PC-9 (cell line): ENCODE measurements around the gene FCER2. TPM values are rescaled to one million over a fixed set of nuclear protein-coding genes. Genes with fewer than 3 reads are reported as not detected.
A peak's percentile ranks its signal among the peaks of the same experiment; 100 is the strongest.

Source experiments
- BruUV-seq: library from RNA; stranded (reverse); fragments of 400-500 nt; replicated peaks from 2 replicates; lab custom pipeline; 2021; lab: Mats Ljungman, UMichigan
- CTCF ChIA-PET: fragments of 300-600 bp; sonication (Branson Sonifier 250); formaldehyde crosslinking; loops from one replicate; lab custom pipeline; 2022; ENCODE audit warnings: antibody characterized with exemption; lab: Charles Lee
- POLR2A ChIA-PET: fragments of 300-600 bp; sonication (Branson Sonifier 250); formaldehyde crosslinking; loops from one replicate; lab custom pipeline; 2022; ENCODE audit warnings: antibody characterized with exemption; ENCODE audit not compliant: unreplicated experiment; lab: Charles Lee
- DNase-seq, 2 experiments: peaks; one replicate each; pipeline versions ENCODE4 v3.0.0 to v3.0.0-alpha.2; 2015 to 2022; ENCODE audit warnings: mixed read lengths in 1 of 2
- H2AFZ ChIP-seq: fragments of 200-600 bp; sonication (generic); 2 replicates; pipeline ENCODE4 v1.8.1; 2017; ENCODE audit warnings: antibody characterized with exemption
- H3F3A ChIP-seq: fragments of 200-600 bp; sonication (generic); 2 replicates; pipeline ENCODE4 v1.8.1; 2017; ENCODE audit warnings: antibody characterized with exemption, mild to moderate bottlenecking, low read depth; ENCODE audit not compliant: insufficient read depth
- H3K27ac ChIP-seq: fragments of 200-600 bp; sonication (generic); 2 replicates; pipeline ENCODE4 v1.6.1; 2016; ENCODE audit warnings: mixed run types
- H3K27me3 ChIP-seq: fragments of 200-600 bp; sonication (generic); 2 replicates; pipeline ENCODE4 v1.6.1; 2016; ENCODE audit warnings: low read depth, mixed run types; ENCODE audit not compliant: insufficient read depth
- H3K36me3 ChIP-seq: fragments of 200-600 bp; sonication (generic); 2 replicates; pipeline ENCODE4 v1.6.1; 2016; ENCODE audit warnings: low read depth, mixed run types
- H3K4me1 ChIP-seq: fragments of 200-600 bp; sonication (generic); replicated peaks from 2 replicates; pipeline ENCODE4 v1.6.1; 2016; ENCODE audit warnings: mixed run types; ENCODE audit not compliant: insufficient read depth
- H3K4me2 ChIP-seq: fragments of 200-600 bp; sonication (generic); 2 replicates; pipeline ENCODE4 v1.6.1; 2017; ENCODE audit warnings: mixed run types
- H3K4me3 ChIP-seq: fragments of 200-600 bp; sonication (generic); 2 replicates; pipeline ENCODE4 v1.6.1; 2016; ENCODE audit warnings: mixed run types
- H3K79me2 ChIP-seq: fragments of 200-600 bp; sonication (generic); 2 replicates; pipeline ENCODE4 v1.6.1; 2017; ENCODE audit warnings: low read depth, mixed run types
- H3K9me2 ChIP-seq: fragments of 200-600 bp; sonication (generic); 2 replicates; pipeline ENCODE4 v1.8.1; 2017; ENCODE audit warnings: mild to moderate bottlenecking; ENCODE audit not compliant: insufficient read depth
- H3K9me3 ChIP-seq: fragments of 200-600 bp; sonication (generic); 2 replicates; pipeline ENCODE4 v1.8.1; 2016; ENCODE audit warnings: low read depth; ENCODE audit not compliant: insufficient read depth
- H4K20me1 ChIP-seq: fragments of 200-600 bp; sonication (generic); 2 replicates; pipeline ENCODE4 v1.8.1; 2017; ENCODE audit not compliant: insufficient read depth
- EZH2 ChIP-seq: fragments of 200-600 bp; sonication (generic); IDR thresholded peaks from 2 replicates; pipeline ENCODE4 v1.8.0; 2017; ENCODE audit warnings: antibody characterized with exemption, low read depth
- intact Hi-C: fragments of 100-400 bp; cut with micrococcal nuclease; formaldehyde crosslinking; loops from one replicate; pipeline ENCODE4 v1.10.0; 2022; ENCODE audit not compliant: unreplicated experiment
- total RNA-seq: library from RNA; stranded (reverse); gene quantifications from 2 replicates; pipeline ENCODE4 v1.2.3, GENCODE V29; 2021
- TF ChIP-seq, protein P1 (sequence below): fragments of 200-600 bp; sonication (generic); conservative IDR thresholded peaks from 2 replicates; pipeline ENCODE4 v1.6.1; 2017; ENCODE audit warnings: mixed run types, antibody characterized with exemption, mild to moderate bottlenecking, moderate library complexity

The FCER2 gene
- total RNA-seq, 1 experiment from 2014 or later, result not detected

DNA sequence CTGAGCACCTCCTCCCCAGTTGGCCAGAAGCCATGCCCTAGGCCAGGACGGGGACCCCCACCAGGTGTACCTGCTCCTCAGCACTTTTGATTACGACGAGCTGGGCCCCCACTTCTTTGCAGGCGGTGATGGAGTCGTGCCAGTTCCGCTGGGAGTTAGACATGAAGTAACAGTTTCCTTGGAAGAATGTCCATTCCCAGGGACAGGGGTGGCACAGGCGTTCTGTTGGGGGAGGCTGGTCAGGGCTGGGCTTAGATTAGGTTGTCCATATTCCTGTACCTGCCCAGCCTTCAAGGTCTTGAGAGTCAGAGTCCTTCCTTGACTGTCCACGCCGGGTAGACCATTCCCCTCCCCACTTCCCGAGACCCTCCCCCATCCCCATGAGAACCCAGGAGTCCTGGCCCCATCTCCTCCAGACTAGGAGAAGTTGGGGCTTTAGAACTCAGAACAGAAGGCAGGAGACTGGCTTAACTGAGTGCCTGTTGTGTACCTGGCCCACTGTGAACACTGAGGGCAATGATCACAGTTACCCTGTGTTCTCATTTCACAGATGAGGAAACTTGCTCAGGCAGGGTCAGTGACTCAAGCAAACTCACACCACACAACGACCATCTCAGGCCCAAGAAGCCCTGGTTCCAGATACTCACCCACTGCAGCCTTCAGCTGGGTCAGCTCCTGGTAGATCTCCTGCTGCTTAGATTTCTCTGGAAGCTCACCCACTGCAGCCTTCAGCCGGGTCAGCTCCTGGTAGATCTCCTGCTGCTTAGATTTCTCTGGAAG, 43.1 kb upstream of the FCER2 start:
- Histone ChIP-seq H3K4me2 (no peak overlapping the region), H2AFZ (no peak overlapping the region), H3K36me3 (no peaks in the 10 kb centered on the region), H3K4me3 (no peak overlapping the region), H3K79me2 (no peaks in the 10 kb centered on the region), H3K9me2 (no peaks in the 10 kb centered on the region), H3K27ac (no peak overlapping the region), H3K4me1 (0 out of 2 replicates have a peak, but pooled peaks cover 5% of the 10 kb centered on the region), H3K27me3 (peaks cover 39% of the 10 kb centered on the region), H3F3A (peaks cover 3% of the 10 kb centered on the region; the same call in 1 of the 2 replicates), H4K20me1 (no peaks in the 10 kb centered on the region), H3K9me3 (no peaks in the 10 kb centered on the region)
- peak in 1 of 2 experiments; percentile 16 for DNase-seq
- intact Hi-C loops, result loop anchor here (5.0 kb wide), 1 partner anchor 52 kb away; no protein-coding TSS in a partner anchor
- TF ChIP-seq, protein P1, sequence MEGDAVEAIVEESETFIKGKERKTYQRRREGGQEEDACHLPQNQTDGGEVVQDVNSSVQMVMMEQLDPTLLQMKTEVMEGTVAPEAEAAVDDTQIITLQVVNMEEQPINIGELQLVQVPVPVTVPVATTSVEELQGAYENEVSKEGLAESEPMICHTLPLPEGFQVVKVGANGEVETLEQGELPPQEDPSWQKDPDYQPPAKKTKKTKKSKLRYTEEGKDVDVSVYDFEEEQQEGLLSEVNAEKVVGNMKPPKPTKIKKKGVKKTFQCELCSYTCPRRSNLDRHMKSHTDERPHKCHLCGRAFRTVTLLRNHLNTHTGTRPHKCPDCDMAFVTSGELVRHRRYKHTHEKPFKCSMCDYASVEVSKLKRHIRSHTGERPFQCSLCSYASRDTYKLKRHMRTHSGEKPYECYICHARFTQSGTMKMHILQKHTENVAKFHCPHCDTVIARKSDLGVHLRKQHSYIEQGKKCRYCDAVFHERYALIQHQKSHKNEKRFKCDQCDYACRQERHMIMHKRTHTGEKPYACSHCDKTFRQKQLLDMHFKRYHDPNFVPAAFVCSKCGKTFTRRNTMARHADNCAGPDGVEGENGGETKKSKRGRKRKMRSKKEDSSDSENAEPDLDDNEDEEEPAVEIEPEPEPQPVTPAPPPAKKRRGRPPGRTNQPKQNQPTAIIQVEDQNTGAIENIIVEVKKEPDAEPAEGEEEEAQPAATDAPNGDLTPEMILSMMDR, result no peak
- TF ChIP-seq EZH2, result no peak
- ChIA-PET CTCF (no interaction called here), POLR2A (no interaction called here)
- BruUV-seq, result no TSS peak

DNA sequence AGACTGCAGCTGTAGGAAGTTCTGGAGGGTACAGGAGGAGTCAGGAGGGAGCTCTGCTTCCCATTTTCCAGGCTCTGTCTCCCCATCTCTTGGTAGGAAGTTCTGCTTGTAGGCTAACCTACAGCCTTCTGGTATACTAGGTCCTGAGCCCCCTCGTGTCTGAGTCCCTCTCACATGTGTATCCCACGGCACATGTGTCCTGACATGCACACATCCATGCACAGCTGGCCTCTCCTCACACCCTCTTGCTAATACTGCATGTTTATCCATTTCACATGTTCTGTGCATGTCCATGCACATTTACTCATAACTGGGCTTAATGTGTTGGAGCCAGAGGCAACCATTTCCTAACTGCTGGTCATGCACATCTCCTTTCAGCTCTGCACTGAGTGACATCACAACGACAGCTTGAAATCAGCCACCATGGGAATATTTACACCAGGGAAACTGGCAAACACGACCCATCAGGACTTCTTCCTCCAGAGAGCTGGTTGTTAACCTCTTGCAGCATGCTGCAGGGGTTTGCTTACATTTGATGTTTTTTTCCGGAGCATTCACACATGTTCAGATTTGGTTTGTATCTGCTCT, 42.4 kb upstream of the FCER2 start:
- Histone ChIP-seq H3K27me3 (peaks cover 47% of the 10 kb centered on the region), H3K4me1 (0 out of 2 replicates have a peak, but pooled peaks cover 5% of the 10 kb centered on the region), H2AFZ (no peak overlapping the region), H3K79me2 (no peaks in the 10 kb centered on the region), H3K27ac (no peak overlapping the region), H3K9me3 (no peaks in the 10 kb centered on the region), H3K4me3 (no peak overlapping the region), H3K9me2 (no peaks in the 10 kb centered on the region), H3F3A (peaks cover 3% of the 10 kb centered on the region; the same call in 1 of the 2 replicates), H4K20me1 (no peaks in the 10 kb centered on the region), H3K36me3 (no peaks in the 10 kb centered on the region), H3K4me2 (no peak overlapping the region)
- POLR2A ChIA-PET, result no interaction called here
- no TSS peak for BruUV-seq
- intact Hi-C loops, result no loop called here
- CTCF ChIA-PET, result no interaction called here
- no peak for TF ChIP-seq EZH2
- TF ChIP-seq, protein P1, result no peak
- peak in 1 of 2 experiments; percentile 11 for DNase-seq

DNA sequence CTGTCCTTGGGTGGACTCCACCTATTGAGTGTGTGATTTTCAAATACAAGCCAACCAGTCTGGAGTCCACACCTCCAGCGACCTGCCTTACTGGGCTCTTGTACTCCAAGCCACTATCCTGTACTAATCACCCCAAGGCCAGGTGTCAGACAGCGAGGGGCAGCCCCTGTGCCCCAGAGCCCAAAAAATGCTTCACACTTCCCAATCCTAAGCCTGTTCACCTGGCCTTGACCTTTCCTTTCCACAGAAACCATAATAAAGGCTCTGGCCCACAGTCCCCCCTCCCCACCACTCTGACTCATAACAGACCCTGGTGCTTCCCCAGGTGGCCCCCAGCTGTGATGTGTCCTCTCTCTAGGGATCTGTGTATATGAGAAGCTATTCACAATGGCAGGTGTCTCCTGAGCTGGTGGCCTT, 41.5 kb upstream of the FCER2 start:
- Histone ChIP-seq H3K9me3 (no peaks in the 10 kb centered on the region), H3K4me3 (no peak overlapping the region), H3K9me2 (no peaks in the 10 kb centered on the region), H3F3A (0 out of 2 replicates have a peak, but pooled peaks cover 3% of the 10 kb centered on the region), H2AFZ (no peak overlapping the region), H3K79me2 (no peaks in the 10 kb centered on the region), H3K4me2 (no peak overlapping the region), H4K20me1 (no peaks in the 10 kb centered on the region), H3K27ac (no peak overlapping the region), H3K4me1 (0 out of 2 replicates have a peak, but pooled peaks cover 2% of the 10 kb centered on the region), H3K36me3 (no peaks in the 10 kb centered on the region), H3K27me3 (peaks cover 54% of the 10 kb centered on the region)
- ChIA-PET POLR2A (no interaction called here), CTCF (interaction anchor here (1.0 kb wide), 1 partner anchor 30 kb away, joined by 3 read pairs; no protein-coding TSS in a partner anchor)
- TF ChIP-seq EZH2, result no peak
- TF ChIP-seq, protein P1, result no peak
- BruUV-seq, result no TSS peak
- no peak for DNase-seq
- intact Hi-C loops, result no loop called here
